GM10248 (cell line): ENCODE measurements around the gene SCARB1.

Experiments
- CTCF ChIA-PET: fragments of 300-600 bp; sonication (Branson Sonifier 250); formaldehyde crosslinking; extraction: SDS; loops from one replicate; lab custom pipeline; 2021; ENCODE audit warnings: antibody characterized with exemption; lab: Yijun Ruan, JAX
- POLR2A ChIA-PET: fragments of 350-650 bp; sonication (Branson Sonifier 250); formaldehyde crosslinking; extraction: SDS; loops from one replicate; lab custom pipeline; 2020; ENCODE audit warnings: antibody characterized with exemption; lab: Yijun Ruan, JAX
- DNase-seq: peaks from one replicate; pipeline ENCODE4 v3.0.0; 2012; ENCODE audit errors: extremely low spot score
- CTCF ChIP-seq: IDR thresholded peaks from 2 replicates; pipeline ENCODE4 v1.5.1; 2012; ENCODE audit warnings: mild to moderate bottlenecking, low read depth; ENCODE audit errors: extremely low read depth, missing control alignments, control extremely low read depth

Gene SCARB1

GRCh38 chr12:124852329-124852831 lies 11.3 kb downstream of the SCARB1 start:
- no peak for TF ChIP-seq CTCF
- no peak for DNase-seq
- POLR2A ChIA-PET, result interaction anchor here (0.6 kb wide), 1 partner anchor 48 kb away, joined by 3 read pairs; no protein-coding TSS in a partner anchor
- CTCF ChIA-PET, result interaction anchor here (1.4 kb wide), 1 partner anchor 10 kb away, joined by 3 read pairs; no protein-coding TSS in a partner anchor

- TF ChIP-seq CTCF, result no peak
- DNase-seq, result no peak
- CTCF ChIA-PET, result interaction anchor here (0.8 kb wide), 1 partner anchor 35 kb away, joined by 3 read pairs; no protein-coding TSS in a partner anchor
- POLR2A ChIA-PET, result no interaction called here
Measured at GRCh38 chr12:124851342-124851741, 12.3 kb downstream of the SCARB1 start.

- ChIA-PET CTCF (interaction anchor here (1.9 kb wide), 1 partner anchor 11 kb away, joined by 7 read pairs; no protein-coding TSS in a partner anchor), POLR2A (interaction anchor here (0.7 kb wide), 1 partner anchor 11 kb away, joined by 4 read pairs; no protein-coding TSS in a partner anchor)
- DNase-seq, result no peak
- no peak for TF ChIP-seq CTCF
Measured at GRCh38 chr12:124849382-124849781, 14.3 kb downstream of the SCARB1 start.

- CTCF ChIA-PET, result interaction anchor here (1.9 kb wide), 1 partner anchor 12 kb away, joined by 7 read pairs; no protein-coding TSS in a partner anchor
- no peak for TF ChIP-seq CTCF
- POLR2A ChIA-PET, result no interaction called here
- no peak for DNase-seq
Measured at GRCh38 chr12:124848621-124849380, 14.9 kb downstream of the SCARB1 start.

GRCh38 chr12:124847113-124848074 lies 16.3 kb downstream of the SCARB1 start:
- no peak for DNase-seq
- POLR2A ChIA-PET, result no interaction called here
- TF ChIP-seq CTCF, result no peak
- CTCF ChIA-PET, result interaction anchor here (0.7 to 1.6 kb wide), 4 partner anchors 8 to 61 kb away, joined by 3 to 6 read pairs (median 4); no protein-coding TSS in a partner anchor
